HUES48 (cell line): Measurements from ENCODE around the gene MSI2.

Experiments
- H3K27ac ChIP-seq: one replicate; pipeline ENCODE4 v1.7.0; 2013; ENCODE audit warnings: low read depth, low read length, inconsistent platforms
- H3K27me3 ChIP-seq: 2 replicates; pipeline ENCODE4 v1.6.1; 2013; ENCODE audit warnings: mild to moderate bottlenecking, low read length; ENCODE audit not compliant: control insufficient read depth, insufficient read depth
- H3K36me3 ChIP-seq: 2 replicates; pipeline ENCODE4 v1.6.1; 2013; ENCODE audit warnings: low read length; ENCODE audit not compliant: control insufficient read depth, insufficient read depth
- H3K4me1 ChIP-seq: 2 replicates; pipeline ENCODE4 v1.6.1; 2013; ENCODE audit warnings: mild to moderate bottlenecking, low read length; ENCODE audit not compliant: control insufficient read depth, insufficient read depth
- H3K4me3 ChIP-seq: 2 replicates; pipeline ENCODE4 v1.5.1; 2013; ENCODE audit warnings: mild to moderate bottlenecking, low read depth, low read length
- H3K9ac ChIP-seq: 2 replicates; pipeline ENCODE4 v1.6.1; 2013; ENCODE audit warnings: mild to moderate bottlenecking, low read depth, low read length, moderate library complexity
- H3K9me3 ChIP-seq: 2 replicates; pipeline ENCODE4 v1.6.1; 2013; ENCODE audit warnings: low read length; ENCODE audit not compliant: control insufficient read depth, insufficient read depth

MSI2 gene

GRCh38 chr17:57399690-57400089 is 143.4 kb downstream of the MSI2 start:
- no peak overlapping the region for H3K27ac ChIP-seq
- H3K9ac ChIP-seq: no peak overlapping the region
- no peaks in the 10 kb centered on the region for H3K27me3 ChIP-seq
- H3K36me3 ChIP-seq: peaks cover 25% of the 10 kb centered on the region; the same call in 1 of the 2 replicates
- H3K4me1 ChIP-seq: peaks cover 16% of the 10 kb centered on the region
- no peak overlapping the region for H3K4me3 ChIP-seq
- H3K9me3 ChIP-seq: no peaks in the 10 kb centered on the region

GRCh38 chr17:57400648-57401047 is 144.3 kb downstream of the MSI2 start:
- H3K27ac ChIP-seq: no peak overlapping the region

GRCh38 chr17:57401556-57402488 is 145.5 kb downstream of the MSI2 start:
- Histone ChIP-seq H3K27me3 (no peaks in the 10 kb centered on the region), H3K9me3 (no peaks in the 10 kb centered on the region), H3K36me3 (peaks cover 28% of the 10 kb centered on the region; the same call in 1 of the 2 replicates), H3K9ac (no peak overlapping the region), H3K4me1 (peaks cover 12% of the 10 kb centered on the region), H3K4me3 (no peak overlapping the region), H3K27ac (no peak overlapping the region)

More at GRCh38 chr17:57400648-57401047, 144.3 kb downstream of the MSI2 start:
- Histone ChIP-seq H3K4me3 (no peak overlapping the region), H3K27me3 (no peaks in the 10 kb centered on the region), H3K9ac (no peak overlapping the region), H3K9me3 (no peaks in the 10 kb centered on the region), H3K4me1 (peaks cover 14% of the 10 kb centered on the region), H3K36me3 (peaks cover 28% of the 10 kb centered on the region; the same call in 1 of the 2 replicates)

- H3K9ac ChIP-seq: no peak overlapping the region
- H3K4me3 ChIP-seq: no peak overlapping the region
- H3K9me3 ChIP-seq: no peaks in the 10 kb centered on the region
- no peaks in the 10 kb centered on the region for H3K27me3 ChIP-seq
- no peak overlapping the region for H3K27ac ChIP-seq
- H3K4me1 ChIP-seq: peaks cover 18% of the 10 kb centered on the region
- peaks cover 28% of the 10 kb centered on the region; the same call in 1 of the 2 replicates for H3K36me3 ChIP-seq
These were observed 146.4 kb downstream of the MSI2 start for GRCh38 chr17:57402681-57403180.

- Histone ChIP-seq H3K9ac (no peak overlapping the region), H3K36me3 (peaks cover 28% of the 10 kb centered on the region; the same call in 1 of the 2 replicates)
These were observed 146.9 kb downstream of the MSI2 start for GRCh38 chr17:57403236-57403635.

GRCh38 chr17:57404073-57404472 is 147.8 kb downstream of the MSI2 start:
- Histone ChIP-seq H3K9me3 (no peaks in the 10 kb centered on the region), H3K27me3 (no peaks in the 10 kb centered on the region), H3K4me3 (no peak overlapping the region), H3K27ac (no peak overlapping the region), H3K36me3 (peaks cover 28% of the 10 kb centered on the region; the same call in 1 of the 2 replicates), H3K4me1 (peaks cover 30% of the 10 kb centered on the region), H3K9ac (no peak overlapping the region)

More at GRCh38 chr17:57403236-57403635, 146.9 kb downstream of the MSI2 start:
- no peaks in the 10 kb centered on the region for H3K9me3 ChIP-seq
- H3K27ac ChIP-seq: no peak overlapping the region
- no peak overlapping the region for H3K4me3 ChIP-seq
- H3K4me1 ChIP-seq: peaks cover 23% of the 10 kb centered on the region
- H3K27me3 ChIP-seq: no peaks in the 10 kb centered on the region

- H3K9me3 ChIP-seq: no peaks in the 10 kb centered on the region
- H3K27me3 ChIP-seq: no peaks in the 10 kb centered on the region
- peaks cover 28% of the 10 kb centered on the region; the same call in 1 of the 2 replicates for H3K36me3 ChIP-seq
- no peak overlapping the region for H3K27ac ChIP-seq
- no peak overlapping the region for H3K4me3 ChIP-seq
- H3K4me1 ChIP-seq: peaks cover 35% of the 10 kb centered on the region
- H3K9ac ChIP-seq: no peak overlapping the region
These were observed 148.6 kb downstream of the MSI2 start for GRCh38 chr17:57404795-57405490.

- Histone ChIP-seq H3K27me3 (no peaks in the 10 kb centered on the region), H3K4me1 (peaks cover 42% of the 10 kb centered on the region), H3K27ac (no peak overlapping the region), H3K9me3 (no peaks in the 10 kb centered on the region), H3K4me3 (no peak overlapping the region), H3K9ac (no peak overlapping the region), H3K36me3 (peaks cover 28% of the 10 kb centered on the region; the same call in 1 of the 2 replicates)
These were observed 149.3 kb downstream of the MSI2 start for GRCh38 chr17:57405491-57406072.

- Histone ChIP-seq H3K36me3 (peaks cover 28% of the 10 kb centered on the region; the same call in 1 of the 2 replicates), H3K9me3 (no peaks in the 10 kb centered on the region), H3K4me3 (no peak overlapping the region), H3K9ac (no peak overlapping the region), H3K27me3 (no peaks in the 10 kb centered on the region), H3K27ac (peak overlapping the region; percentile 80), H3K4me1 (peaks cover 44% of the 10 kb centered on the region)
These were observed 150.0 kb downstream of the MSI2 start for GRCh38 chr17:57406131-57406980.

GRCh38 chr17:57406981-57407286 is 150.6 kb downstream of the MSI2 start:
- Histone ChIP-seq H3K4me1 (peaks cover 44% of the 10 kb centered on the region), H3K27me3 (no peaks in the 10 kb centered on the region), H3K9ac (no peak overlapping the region), H3K36me3 (peaks cover 23% of the 10 kb centered on the region; the same call in 1 of the 2 replicates), H3K9me3 (no peaks in the 10 kb centered on the region), H3K27ac (peak overlapping the region; percentile 80), H3K4me3 (no peak overlapping the region)
